Measurements from ENCODE around the gene POLR1D. TPM values are rescaled to one million over a fixed set of nuclear protein-coding genes. Genes with fewer than 3 reads are reported as not detected.

The POLR1D gene
- 106 and 120 TPM in 2 replicates for total RNA-seq (ENCODE audit: low replicate concordance)

- H3K9me3 ChIP-seq (ENCODE audit: low read depth) = no peaks in the 10 kb centered on the region
- peak within 1 kb of the TSS; percentile 94 for H2AFZ ChIP-seq (replicated peaks)
- peak within 1 kb of the TSS; percentile 96 for H3K4me2 ChIP-seq
- peak within 1 kb of the TSS; percentile 52 for H3K9ac ChIP-seq
- no peak within 1 kb of the TSS for H3K27ac ChIP-seq
- H3K36me3 ChIP-seq = peaks cover 4% of the 10 kb centered on the region
- peak; percentile 90 for DNase-seq (ENCODE audit: low spot score)
- peaks cover 26% of the 10 kb centered on the region for H3K4me1 Mint-ChIP-seq
- H3K4me3 Mint-ChIP-seq = peak within 1 kb of the TSS; percentile 97
- peaks cover 82% of the 10 kb centered on the region for H3K79me2 ChIP-seq (ENCODE audit: low read depth)
- H3K9me3 Mint-ChIP-seq = no peaks in the 10 kb centered on the region
- no peaks in the 10 kb centered on the region for H3K27me3 ChIP-seq
- H4K20me1 ChIP-seq (ENCODE audit: low read depth) = peaks cover 51% of the 10 kb centered on the region
- peaks cover 19% of the 10 kb centered on the region for H3K36me3 Mint-ChIP-seq
- no peak for TF ChIP-seq CTCF (IDR thresholded peaks at IDR 0.05)
- TF ChIP-seq EZH2phosphoT487 (IDR thresholded peaks at IDR 0.05) = no peak
- TF ChIP-seq EZH2 (IDR thresholded peaks at IDR 0.05) = no peak
- peak within 1 kb of the TSS; percentile 91 for H3K4me3 ChIP-seq
- H3K27me3 Mint-ChIP-seq (ENCODE audit: insufficient read depth, low read depth) = peaks cover 12% of the 10 kb centered on the region
- peaks cover 22% of the 10 kb centered on the region for H3K4me1 ChIP-seq
- H3F3A ChIP-seq (ENCODE audit: low read depth) = peaks cover 20% of the 10 kb centered on the region
- H3K27ac Mint-ChIP-seq = peak within 1 kb of the TSS; percentile 62
Observed at GRCh38 chr13:27621366-27622101, at the start of gene POLR1D. Gene POLR1D (plus strand): TSS chr13:27621892. CDS start chr13:27621984, 92 bp downstream.

- Histone ChIP-seq H3K9ac (no peak overlapping the region), H3K4me1 (peaks cover 10% of the 10 kb centered on the region), H4K20me1 (ENCODE audit: low read depth) (no peaks in the 10 kb centered on the region), H3K4me3 (no peak overlapping the region), H3K27me3 (no peaks in the 10 kb centered on the region), H3K36me3 (no peaks in the 10 kb centered on the region), H3K79me2 (ENCODE audit: low read depth) (no peaks in the 10 kb centered on the region), H3K4me2 (no peak overlapping the region), H3K9me3 (ENCODE audit: low read depth) (no peaks in the 10 kb centered on the region), H3K27ac (no peak overlapping the region), H3F3A (ENCODE audit: low read depth) (no peaks in the 10 kb centered on the region), H2AFZ (replicated peaks) (no peak overlapping the region)
- Mint-ChIP-seq H3K9me3 (no peaks in the 10 kb centered on the region), H3K4me1 (peaks cover 3% of the 10 kb centered on the region), H3K4me3 (no peak overlapping the region), H3K27me3 (ENCODE audit: insufficient read depth, low read depth) (no peaks in the 10 kb centered on the region), H3K27ac (peak overlapping the region; percentile 12), H3K36me3 (peaks cover 8% of the 10 kb centered on the region)
- DNase-seq (ENCODE audit: low spot score) = no peak
- TF ChIP-seq EZH2phosphoT487 (IDR thresholded peaks at IDR 0.05) (no peak), EZH2 (IDR thresholded peaks at IDR 0.05) (no peak), CTCF (IDR thresholded peaks at IDR 0.05) (no peak)
Observed at GRCh38 chr13:27572234-27572901, 49.3 kb upstream of the POLR1D start.

GRCh38 chr13:27573265-27573664 lies 48.4 kb upstream of the POLR1D start:
- no peaks in the 10 kb centered on the region for H3K79me2 ChIP-seq (ENCODE audit: low read depth)
- no peaks in the 10 kb centered on the region for H3K36me3 ChIP-seq
- no peak overlapping the region for H3K4me2 ChIP-seq
- Mint-ChIP-seq H3K27me3 (ENCODE audit: insufficient read depth, low read depth) (no peaks in the 10 kb centered on the region), H3K9me3 (no peaks in the 10 kb centered on the region), H3K4me1 (peaks cover 3% of the 10 kb centered on the region), H3K27ac (no peak overlapping the region), H3K4me3 (no peak overlapping the region), H3K36me3 (peaks cover 8% of the 10 kb centered on the region)
- no peak overlapping the region for H2AFZ ChIP-seq (replicated peaks)
- peaks cover 10% of the 10 kb centered on the region for H3K4me1 ChIP-seq
- no peak for TF ChIP-seq CTCF (IDR thresholded peaks at IDR 0.05)
- TF ChIP-seq EZH2phosphoT487 (IDR thresholded peaks at IDR 0.05) = no peak
- no peaks in the 10 kb centered on the region for H3F3A ChIP-seq (ENCODE audit: low read depth)
- DNase-seq (ENCODE audit: low spot score) = no peak
- no peak overlapping the region for H3K9ac ChIP-seq
- no peaks in the 10 kb centered on the region for H3K9me3 ChIP-seq (ENCODE audit: low read depth)
- H3K4me3 ChIP-seq = no peak overlapping the region
- H3K27me3 ChIP-seq = no peaks in the 10 kb centered on the region
- no peaks in the 10 kb centered on the region for H4K20me1 ChIP-seq (ENCODE audit: low read depth)
- H3K27ac ChIP-seq = no peak overlapping the region
